ENCODE results near the gene AK2.
"Not testable (repeated sequence)": the region's sequence is repeated elsewhere in the genome, so short reads cannot be mapped to it uniquely, and the experiment has no call there.

AK2 gene

GRCh38 chr1:33029209-33029608, 7.5 kb downstream of the AK2 start:
- Histone ChIP-seq H3K27ac (no peak overlapping the region), H3K4me3 (no peak overlapping the region)

DNA sequence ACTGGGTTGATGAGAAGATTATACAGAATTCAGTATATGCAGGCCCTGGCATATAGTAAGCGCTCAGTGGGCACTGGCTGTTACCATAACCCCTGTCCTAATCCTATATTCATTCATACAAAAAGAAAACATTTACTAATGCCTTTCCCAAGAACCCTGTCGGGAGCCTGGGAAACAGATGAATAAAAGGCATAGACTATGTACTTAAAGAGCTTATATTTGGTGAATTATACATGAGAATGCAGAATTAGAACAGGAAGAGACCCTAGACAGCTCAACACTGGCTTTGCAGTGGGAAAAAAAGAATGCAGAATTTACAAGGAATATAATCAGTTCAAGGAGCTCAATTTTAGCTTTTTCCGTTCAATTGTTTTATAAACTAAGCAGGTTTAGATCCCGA, 10.9 kb downstream of the AK2 start:
- no peak overlapping the region for H3K27ac ChIP-seq
- H3K4me3 ChIP-seq, result no peak overlapping the region

- H3K27ac ChIP-seq, result no peak overlapping the region
- H3K4me3 ChIP-seq, result no peak overlapping the region
Measured at GRCh38 chr1:33025180-33025569, 11.5 kb downstream of the AK2 start.

DNA sequence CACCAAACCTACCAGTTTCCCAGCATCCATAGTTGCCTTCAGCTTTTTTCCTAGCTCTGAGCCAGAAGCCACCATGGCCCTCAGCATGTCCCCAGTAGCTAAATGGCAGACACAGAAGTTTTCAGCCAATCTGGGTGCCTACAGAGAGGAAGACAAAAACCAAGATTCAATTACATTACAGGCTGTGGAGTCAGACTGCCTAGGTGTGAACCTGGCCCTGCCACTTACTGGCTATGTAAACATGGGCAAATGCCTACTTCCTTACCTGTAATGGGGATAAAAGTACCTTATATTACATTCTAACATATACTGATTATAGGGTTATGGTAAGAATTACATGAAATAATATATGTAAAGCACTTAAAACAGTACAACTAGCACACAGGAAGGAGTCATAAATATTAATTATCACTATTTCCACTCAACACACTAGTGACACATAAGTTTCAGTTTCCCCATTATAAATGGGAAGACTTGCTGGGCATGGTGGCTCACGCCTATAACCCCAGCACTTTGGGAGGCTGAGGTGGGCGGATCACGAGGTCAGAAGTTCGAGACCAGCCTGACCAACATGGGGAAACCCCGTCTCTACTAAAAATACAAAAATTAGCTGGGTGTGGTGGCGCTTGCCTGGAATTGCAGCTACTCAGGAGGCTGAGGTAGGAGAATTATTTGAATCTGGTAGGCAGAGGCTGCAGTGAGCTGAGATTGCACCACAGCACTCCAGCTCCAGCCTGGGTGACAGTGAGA, 12.1 kb downstream of the AK2 start:
- not testable (repeated sequence) for H3K4me3 ChIP-seq, H3K27ac ChIP-seq

- Histone ChIP-seq H3K4me3 (no peak overlapping the region), H3K27ac (no peak overlapping the region)
Measured at GRCh38 chr1:33022650-33023200, 14.0 kb downstream of the AK2 start.

GRCh38 chr1:33021567-33022431, 14.9 kb downstream of the AK2 start:
- Histone ChIP-seq H3K4me3 (no peak overlapping the region), H3K27ac (no peak overlapping the region)

DNA sequence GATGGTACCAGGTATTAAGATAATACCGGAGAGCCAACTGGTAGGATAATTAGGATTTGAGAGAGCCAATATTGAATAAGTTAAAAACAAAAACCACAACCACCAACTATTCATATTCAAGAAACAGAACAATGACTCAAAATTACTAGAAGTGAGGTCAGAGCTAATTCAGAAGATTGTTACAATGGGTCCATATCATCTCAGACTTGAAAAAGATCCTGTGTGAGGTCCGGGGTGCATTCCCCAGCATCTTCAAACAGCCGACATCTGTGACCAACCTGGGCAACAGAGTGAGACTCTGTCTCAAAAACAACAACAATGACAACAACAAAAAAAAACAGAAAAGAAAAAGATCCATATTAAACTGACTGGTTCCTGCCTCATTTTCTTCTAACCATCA, 18.6 kb downstream of the AK2 start:
- no peak overlapping the region for H3K27ac ChIP-seq
- H3K4me3 ChIP-seq, result no peak overlapping the region

GRCh38 chr1:33017175-33017574, 19.5 kb downstream of the AK2 start:
- Histone ChIP-seq H3K27ac (peak overlapping the region in 1 of 21 experiments; percentile 45), H3K4me3 (no peak overlapping the region)

- H3K27ac ChIP-seq, result peak overlapping the region in 6 of 21 experiments; percentile 1 to 54 (median 40)
- no peak overlapping the region for H3K4me3 ChIP-seq
Measured at GRCh38 chr1:33015216-33015615, 21.5 kb downstream of the AK2 start.

DNA sequence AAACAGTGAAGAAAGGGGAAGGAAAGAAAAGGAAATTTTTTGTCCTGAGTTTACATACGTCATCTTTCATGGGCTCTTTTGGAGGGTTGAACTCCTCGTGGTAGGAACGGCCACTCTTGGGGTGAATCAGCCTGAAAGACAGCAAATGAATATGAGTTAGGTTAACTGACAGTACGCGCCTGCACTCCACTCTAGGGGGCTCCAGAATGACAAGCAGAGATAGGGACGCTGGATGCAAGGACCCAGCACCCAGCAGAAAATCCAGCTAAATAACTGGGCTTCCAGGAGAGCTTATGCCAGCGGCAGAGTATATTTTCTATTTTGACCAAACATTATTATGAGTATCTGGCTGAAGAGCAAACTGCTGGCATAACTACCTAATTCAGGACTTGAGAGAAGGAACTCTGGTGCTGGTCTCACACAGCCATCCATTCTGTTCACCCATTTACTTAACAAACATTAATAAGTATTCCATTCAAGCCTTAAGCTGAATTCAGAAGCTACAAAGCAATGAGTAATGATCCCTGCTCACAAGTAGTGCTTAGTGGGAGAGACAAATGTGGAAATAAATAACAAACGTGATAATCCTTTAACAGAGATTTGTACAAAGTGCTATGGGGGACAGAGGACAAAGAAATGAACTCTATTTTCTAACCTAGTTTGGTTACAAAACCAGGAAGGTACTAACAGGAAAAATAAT, 22.1 kb downstream of the AK2 start:
- H3K4me3 ChIP-seq, result no peak overlapping the region
- H3K27ac ChIP-seq, result peak overlapping the region in 7 of 21 experiments; percentile 1 to 54 (median 42)

- Histone ChIP-seq H3K27ac (no peak overlapping the region), H3K4me3 (no peak overlapping the region)
Measured at GRCh38 chr1:33013791-33014190, 22.9 kb downstream of the AK2 start.

DNA sequence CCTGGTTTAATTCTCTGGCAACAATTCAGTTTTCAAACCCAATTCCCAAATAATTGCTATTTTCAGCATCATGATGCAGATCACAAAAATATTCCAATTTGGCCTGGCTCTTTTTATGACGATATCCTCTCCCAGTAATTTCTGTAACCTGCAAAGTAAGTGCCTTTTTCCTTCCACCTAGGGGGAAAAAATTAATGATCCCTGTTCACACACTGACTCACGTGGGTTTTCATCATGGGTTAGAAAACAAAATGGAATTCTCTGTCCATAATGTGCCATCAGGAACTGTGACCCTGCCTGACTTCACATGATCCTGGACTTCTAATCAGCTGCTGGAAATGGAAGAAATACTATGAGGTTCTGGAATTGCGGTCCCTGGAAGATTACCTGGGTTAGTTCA, 24.5 kb downstream of the AK2 start:
- Histone ChIP-seq H3K27ac (peak overlapping the region in 18 of 21 experiments; percentile 4 to 85 (median 76)), H3K4me3 (no peak overlapping the region)

DNA sequence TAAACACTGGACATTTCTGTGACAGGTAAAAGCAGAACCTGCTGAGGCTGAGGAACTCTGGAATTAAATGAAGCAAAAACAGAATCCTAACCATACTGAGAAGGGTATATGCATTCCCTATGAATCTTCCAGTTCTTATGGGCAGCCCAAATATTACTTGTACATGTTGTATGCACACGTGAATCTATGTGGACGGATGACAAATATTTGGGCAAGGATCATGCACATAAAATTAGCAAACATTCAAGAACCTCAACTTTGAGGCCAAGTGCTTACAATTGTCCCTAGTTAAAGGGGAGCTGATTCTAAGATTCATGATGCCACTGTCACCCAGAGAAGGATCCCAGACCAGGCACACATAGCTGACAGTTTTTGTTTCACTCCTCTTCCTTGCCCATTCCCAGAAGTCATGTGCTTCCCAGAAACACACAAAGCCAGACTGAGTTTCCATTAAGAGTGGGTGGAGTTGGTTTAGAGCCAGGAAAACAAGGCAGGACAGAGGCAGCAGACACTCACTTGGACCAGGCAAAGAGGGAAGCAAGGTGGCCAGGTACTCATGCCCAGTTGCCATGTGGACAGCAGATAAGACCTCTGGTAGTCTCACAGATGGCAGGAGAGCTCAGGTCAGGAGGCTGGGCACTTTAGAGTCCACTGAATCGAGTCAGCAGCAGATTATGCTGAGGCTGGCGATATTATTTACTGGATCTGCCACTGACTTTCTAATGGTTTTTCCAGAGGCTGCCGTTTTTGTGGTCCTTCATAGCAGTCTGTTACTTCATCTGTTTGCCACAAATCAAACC, 25.6 kb downstream of the AK2 start:
- Histone ChIP-seq H3K27ac (peak overlapping the region in 20 of 21 experiments; percentile 5 to 85 (median 75)), H3K4me3 (no peak overlapping the region)

GRCh38 chr1:33009561-33009960, 27.1 kb downstream of the AK2 start:
- H3K4me3 ChIP-seq, result no peak overlapping the region
- H3K27ac ChIP-seq, result peak overlapping the region in 15 of 21 experiments; percentile 2 to 85 (median 49)

GRCh38 chr1:33008051-33008914, 28.4 kb downstream of the AK2 start:
- peak overlapping the region in 18 of 21 experiments; percentile 2 to 80 (median 52) for H3K27ac ChIP-seq

GRCh38 chr1:33007190-33008050, 29.3 kb downstream of the AK2 start:
- Histone ChIP-seq H3K4me3 (no peak overlapping the region), H3K27ac (peak overlapping the region in 17 of 21 experiments; percentile 6 to 80 (median 51))

More at GRCh38 chr1:33008051-33008914, 28.4 kb downstream of the AK2 start:
- H3K4me3 ChIP-seq, result no peak overlapping the region

DNA sequence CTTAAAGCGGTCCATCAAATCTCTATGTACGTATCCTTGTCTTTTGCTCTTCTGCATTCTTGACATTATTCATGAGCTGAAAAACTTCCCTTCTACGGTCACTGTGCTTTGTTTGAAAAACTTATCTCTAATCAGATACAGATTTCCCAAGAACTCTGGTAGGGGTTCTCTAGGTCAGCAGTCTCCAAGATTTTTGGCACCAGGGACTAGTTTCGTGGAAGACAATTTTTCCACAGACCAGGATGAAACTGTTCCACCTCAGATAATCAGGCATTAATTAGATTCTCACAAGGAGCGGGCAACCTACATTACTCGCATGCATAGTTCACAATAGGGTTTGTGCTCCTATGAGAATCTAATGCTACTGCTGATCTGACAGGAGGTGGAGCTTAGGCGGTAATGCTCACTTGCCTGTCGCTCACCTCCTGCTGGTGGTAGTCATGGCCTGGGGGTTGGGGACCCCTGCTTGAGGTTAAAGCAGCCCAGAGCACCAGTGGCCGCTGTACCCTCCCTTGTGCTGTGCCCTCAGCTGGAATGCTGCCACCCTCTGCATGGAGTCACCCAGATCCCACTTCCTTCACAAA, 30.8 kb downstream of the AK2 start:
- H3K27ac ChIP-seq, result peak overlapping the region in 16 of 21 experiments; percentile 12 to 80 (median 56)
- no peak overlapping the region for H3K4me3 ChIP-seq
